Caco-2 (cell line): ENCODE results near the gene SPACA7. TPM values are rescaled to one million over a fixed set of nuclear protein-coding genes. Genes with fewer than 3 reads are reported as not detected.

ENCODE experiments used
- BruUV-seq: library from RNA; stranded (reverse); fragments of 400-500 nt; replicated peaks from 2 replicates; lab custom pipeline; 2021; lab: Mats Ljungman, UMichigan
- CTCF ChIA-PET: fragments of 300-600 bp; sonication (Branson Sonifier 250); formaldehyde crosslinking; loops from one replicate; lab custom pipeline; 2022; ENCODE audit warnings: antibody characterized with exemption; lab: Charles Lee
- POLR2A ChIA-PET: fragments of 300-600 bp; sonication (Branson Sonifier 250); formaldehyde crosslinking; loops from one replicate; lab custom pipeline; 2022; ENCODE audit warnings: antibody characterized with exemption; lab: Charles Lee
- DNase-seq, 2 experiments: peaks; one replicate each; pipeline versions ENCODE4 v3.0.0 to v3.0.0-alpha.2; 2020 to 2022
- H3K27me3 ChIP-seq: replicated peaks from 2 replicates; pipeline ENCODE4 v1.6.0; 2011; ENCODE audit warnings: low read length; ENCODE audit not compliant: control insufficient read depth, insufficient read depth
- H3K36me3 ChIP-seq: 2 replicates; pipeline ENCODE4 v1.5.1; 2011; ENCODE audit warnings: low read length; ENCODE audit not compliant: control insufficient read depth, insufficient read depth
- H3K4me1 ChIP-seq: fragments of 250-450 bp; sonication (Bioruptor Pico); 2 replicates; pipeline ENCODE4 v1.5.1; 2020; ENCODE audit warnings: mild to moderate bottlenecking
- H3K4me3 ChIP-seq: 2 replicates; pipeline ENCODE4 v1.5.1; 2011; ENCODE audit warnings: low read depth, mild to moderate bottlenecking, control low read depth, low read length
- H3K9me3 ChIP-seq: fragments of 250-450 bp; sonication (Bioruptor Pico); 2 replicates; pipeline ENCODE4 v1.5.1; 2020; ENCODE audit warnings: mild to moderate bottlenecking, moderate library complexity
- H3K27ac Mint-ChIP-seq: one replicate; pipeline ENCODE4 v1.8.0; 2022; ENCODE audit warnings: mixed read lengths; ENCODE audit not compliant: unreplicated experiment
- H3K27me3 Mint-ChIP-seq: one replicate; pipeline ENCODE4 v1.8.0; 2022; ENCODE audit warnings: mixed read lengths; ENCODE audit not compliant: insufficient read depth, unreplicated experiment
- H3K36me3 Mint-ChIP-seq: one replicate; pipeline ENCODE4 v1.8.0; 2022; ENCODE audit warnings: mild to moderate bottlenecking, mixed read lengths; ENCODE audit not compliant: insufficient read depth, unreplicated experiment
- H3K4me1 Mint-ChIP-seq: one replicate; pipeline ENCODE4 v1.8.0; 2022; ENCODE audit warnings: low read depth, mixed read lengths; ENCODE audit not compliant: unreplicated experiment
- H3K4me3 Mint-ChIP-seq: one replicate; pipeline ENCODE4 v1.8.0; 2022; ENCODE audit warnings: mild to moderate bottlenecking, moderate library complexity, mixed read lengths; ENCODE audit not compliant: unreplicated experiment
- H3K9me3 Mint-ChIP-seq: one replicate; pipeline ENCODE4 v1.8.0; 2022; ENCODE audit warnings: mixed read lengths; ENCODE audit not compliant: unreplicated experiment
- CTCF ChIP-seq, 2 experiments: fragments of 200-600 bp in 1 of 2; IDR thresholded peaks; 1 replicate in 1 of 2; 2 replicates in 1 of 2; pipeline versions ENCODE4 v1.5.1 to v1.8.0; 2011 to 2022; ENCODE audit warnings: antibody characterized with exemption in 1 of 2, control low read depth in 1 of 2, inconsistent platforms in 1 of 2, low read depth in 1 of 2, low read length in 1 of 2, mild to moderate bottlenecking in 1 of 2, moderate library complexity in 1 of 2; ENCODE audit not compliant: insufficient read depth in 1 of 2, severe bottlenecking in 1 of 2, unreplicated experiment in 1 of 2
- intact Hi-C: fragments of 100-400 bp; cut with micrococcal nuclease; formaldehyde crosslinking; loops from one replicate; pipeline ENCODE4 v1.10.0; 2022; ENCODE audit not compliant: unreplicated experiment
- total RNA-seq: library from RNA; stranded (reverse); gene quantifications from 2 replicates; pipeline ENCODE4 v1.2.3, GENCODE V29; 2022

SPACA7 gene
- total RNA-seq, 1 experiment from 2014 or later, result not detected

GRCh38 chr13:112444416-112445399, 68.6 kb downstream of the SPACA7 start:
- no peaks in the 10 kb centered on the region for H3K9me3 ChIP-seq
- H3K4me3 ChIP-seq, result no peak overlapping the region
- no TSS peak for BruUV-seq
- no peaks in the 10 kb centered on the region for H3K36me3 ChIP-seq
- Mint-ChIP-seq H3K4me3 (no peak overlapping the region), H3K4me1 (peaks cover 17% of the 10 kb centered on the region), H3K9me3 (no peaks in the 10 kb centered on the region), H3K36me3 (no peaks in the 10 kb centered on the region), H3K27ac (no peak overlapping the region), H3K27me3 (peaks cover 11% of the 10 kb centered on the region)
- no peaks in the 10 kb centered on the region; the same call in none of the 2 replicates for H3K27me3 ChIP-seq
- intact Hi-C loops, result loop anchor here (1.0 to 5.0 kb wide), 4 partner anchors 66 to 970 kb away; no protein-coding TSS in a partner anchor
- peak in 1 of 2 experiments; percentile 42 for DNase-seq
- TF ChIP-seq CTCF (IDR thresholded peaks at IDR 0.05; ENCODE audit: insufficient read depth in 1 of 2, low read depth in 1 of 2, low read length in 1 of 2, severe bottlenecking in 1 of 2, unreplicated experiment in 1 of 2), result no peak
- ChIA-PET POLR2A (interaction anchor here (0.7 kb wide), 1 partner anchor 144 kb away, joined by 3 read pairs; no protein-coding TSS in a partner anchor), CTCF (interaction anchor here (0.7 to 1.2 kb wide), 5 partner anchors 13 to 970 kb away, joined by 3 to 4 read pairs (median 3); no protein-coding TSS in a partner anchor)
- peaks cover 19% of the 10 kb centered on the region for H3K4me1 ChIP-seq

- BruUV-seq, result no TSS peak
Observed at GRCh38 chr13:112445411-112446271, 69.5 kb downstream of the SPACA7 start.

More at GRCh38 chr13:112445411-112446271, 69.5 kb downstream of the SPACA7 start:
- POLR2A ChIA-PET, result no interaction called here
- peaks cover 8% of the 10 kb centered on the region for H3K27me3 Mint-ChIP-seq
- Histone ChIP-seq H3K27me3 (no peaks in the 10 kb centered on the region; the same call in none of the 2 replicates), H3K4me1 (peaks cover 19% of the 10 kb centered on the region), H3K4me3 (no peak overlapping the region), H3K9me3 (no peaks in the 10 kb centered on the region), H3K36me3 (no peaks in the 10 kb centered on the region)
- H3K4me3 Mint-ChIP-seq, result no peak overlapping the region
- no peaks in the 10 kb centered on the region for H3K36me3 Mint-ChIP-seq
- peak in 1 of 2 experiments; percentile 31 for DNase-seq
- TF ChIP-seq CTCF (IDR thresholded peaks at IDR 0.05; ENCODE audit: insufficient read depth in 1 of 2, low read depth in 1 of 2, low read length in 1 of 2, severe bottlenecking in 1 of 2, unreplicated experiment in 1 of 2), result no peak
- H3K4me1 Mint-ChIP-seq, result peaks cover 18% of the 10 kb centered on the region
- H3K27ac Mint-ChIP-seq, result no peak overlapping the region
- intact Hi-C loops, result loop anchor here (2.0 kb wide), 2 partner anchors 65 to 161 kb away; no protein-coding TSS in a partner anchor
- H3K9me3 Mint-ChIP-seq, result no peaks in the 10 kb centered on the region
- CTCF ChIA-PET, result interaction anchor here (0.6 kb wide), 1 partner anchor 68 kb away, joined by 6 read pairs; no protein-coding TSS in a partner anchor
